ENCODE measurements around the gene PGAM2.

The PGAM2 gene

GRCh38 chr7:44061645-44062179, 3.7 kb downstream of the PGAM2 start:
- Histone ChIP-seq H3K27me3 (ENCODE audit: control insufficient read depth in 1 of 2, insufficient read depth in 1 of 2, low read length in 2 of 2) (no peaks in the 10 kb centered on the region), H3K9me3 (ENCODE audit: control insufficient read depth, low read length) (no peaks in the 10 kb centered on the region), H3K14ac (ENCODE audit: low read length in 2 of 2) (no peak overlapping the region), H4K8ac (ENCODE audit: low read length) (no peak overlapping the region), H3K27ac (ENCODE audit: low read length, poor library complexity, severe bottlenecking) (no peak overlapping the region), H3K18ac (ENCODE audit: low read depth in 1 of 2, low read length in 2 of 2) (no peak overlapping the region), H2BK15ac (ENCODE audit: low read depth, poor library complexity, severe bottlenecking) (no peak overlapping the region), H2AFZ (ENCODE audit: low read depth, low read length) (no peak overlapping the region), H2BK120ac (ENCODE audit: low read depth, low read length) (no peak overlapping the region), H3K36me3 (ENCODE audit: control insufficient read depth in 1 of 2, insufficient read depth in 2 of 2, low read depth in 1 of 2, low read length in 2 of 2) (peaks cover 57 to 63% of the 10 kb centered on the region in 2 experiments), H3K4me2 (ENCODE audit: low read length, poor library complexity, severe bottlenecking) (no peak overlapping the region), H2AK5ac (ENCODE audit: low read length, severe bottlenecking) (no peak overlapping the region), H2BK5ac (ENCODE audit: low read depth, low read length, poor library complexity, severe bottlenecking) (no peak overlapping the region), H2BK12ac (ENCODE audit: low read length in 2 of 2) (no peak overlapping the region), H3K4ac (ENCODE audit: low read depth in 1 of 2, low read length in 2 of 2) (no peak overlapping the region), H3K23ac (ENCODE audit: low read length in 2 of 2) (no peak overlapping the region), H3K4me1 (ENCODE audit: control insufficient read depth, insufficient read depth, low read depth, low read length) (peaks cover 17% of the 10 kb centered on the region), H3K9ac (ENCODE audit: low read length) (no peak overlapping the region), H3K79me1 (replicated peaks; ENCODE audit: low read length, poor library complexity, severe bottlenecking) (peaks cover 26% of the 10 kb centered on the region), H4K91ac (ENCODE audit: low read length) (no peak overlapping the region), H3K4me3 (ENCODE audit: insufficient read depth in 1 of 2, low read depth in 1 of 2, low read length in 2 of 2) (no peak overlapping the region)
- no peak for DNase-seq
- 96% methylated on average over 8 of the region's 8 CpGs for WGBS

DNA sequence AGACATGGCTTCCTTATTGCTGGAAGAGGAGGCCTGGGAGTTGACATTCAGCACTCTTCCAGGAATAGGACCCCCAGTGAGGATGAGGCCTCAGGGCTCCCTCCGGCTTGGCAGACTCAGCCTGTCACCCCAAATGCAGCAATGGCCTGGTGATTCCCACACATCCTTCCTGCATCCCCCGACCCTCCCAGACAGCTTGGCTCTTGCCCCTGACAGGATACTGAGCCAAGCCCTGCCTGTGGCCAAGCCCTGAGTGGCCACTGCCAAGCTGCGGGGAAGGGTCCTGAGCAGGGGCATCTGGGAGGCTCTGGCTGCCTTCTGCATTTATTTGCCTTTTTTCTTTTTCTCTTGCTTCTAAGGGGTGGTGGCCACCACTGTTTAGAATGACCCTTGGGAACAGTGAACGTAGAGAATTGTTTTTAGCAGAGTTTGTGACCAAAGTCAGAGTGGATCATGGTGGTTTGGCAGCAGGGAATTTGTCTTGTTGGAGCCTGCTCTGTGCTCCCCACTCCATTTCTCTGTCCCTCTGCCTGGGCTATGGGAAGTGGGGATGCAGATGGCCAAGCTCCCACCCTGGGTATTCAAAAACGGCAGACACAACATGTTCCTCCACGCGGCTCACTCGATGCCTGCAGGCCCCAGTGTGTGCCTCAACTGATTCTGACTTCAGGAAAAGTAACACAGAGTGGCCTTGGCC, 4.3 kb downstream of the PGAM2 start:
- no peak overlapping the region for H2AFZ ChIP-seq (ENCODE audit: low read depth, low read length)
- no peak overlapping the region for H3K23ac ChIP-seq (ENCODE audit: low read length in 2 of 2)
- peaks cover 16% of the 10 kb centered on the region for H3K4me1 ChIP-seq (ENCODE audit: control insufficient read depth, insufficient read depth, low read depth, low read length)
- no peak overlapping the region for H3K14ac ChIP-seq (ENCODE audit: low read length in 2 of 2)
- H2BK15ac ChIP-seq (ENCODE audit: low read depth, poor library complexity, severe bottlenecking): no peak overlapping the region
- no peak overlapping the region for H2BK12ac ChIP-seq (ENCODE audit: low read length in 2 of 2)
- H2BK120ac ChIP-seq (ENCODE audit: low read depth, low read length): no peak overlapping the region
- H4K91ac ChIP-seq (ENCODE audit: low read length): no peak overlapping the region
- no peak overlapping the region for H3K18ac ChIP-seq (ENCODE audit: low read depth in 1 of 2, low read length in 2 of 2)
- WGBS: 97% methylated on average over 8 of the region's 8 CpGs
- no peak for DNase-seq
- H3K36me3 ChIP-seq (ENCODE audit: control insufficient read depth in 1 of 2, insufficient read depth in 2 of 2, low read depth in 1 of 2, low read length in 2 of 2): peaks cover 64 to 69% of the 10 kb centered on the region in 2 experiments
- H2BK5ac ChIP-seq (ENCODE audit: low read depth, low read length, poor library complexity, severe bottlenecking): no peak overlapping the region
- H3K79me1 ChIP-seq (replicated peaks; ENCODE audit: low read length, poor library complexity, severe bottlenecking): peaks cover 30% of the 10 kb centered on the region
- no peak overlapping the region for H3K27ac ChIP-seq (ENCODE audit: low read length, poor library complexity, severe bottlenecking)
- H3K4ac ChIP-seq (ENCODE audit: low read depth in 1 of 2, low read length in 2 of 2): no peak overlapping the region
- no peaks in the 10 kb centered on the region for H3K27me3 ChIP-seq (ENCODE audit: control insufficient read depth in 1 of 2, insufficient read depth in 1 of 2, low read length in 2 of 2)
- no peak overlapping the region for H3K9ac ChIP-seq (ENCODE audit: low read length)
- H3K9me3 ChIP-seq (ENCODE audit: control insufficient read depth, low read length): no peaks in the 10 kb centered on the region
- H4K8ac ChIP-seq (ENCODE audit: low read length): no peak overlapping the region
- H3K4me2 ChIP-seq (ENCODE audit: low read length, poor library complexity, severe bottlenecking): no peak overlapping the region
- no peak overlapping the region for H2AK5ac ChIP-seq (ENCODE audit: low read length, severe bottlenecking)
- H3K4me3 ChIP-seq (ENCODE audit: insufficient read depth in 1 of 2, low read depth in 1 of 2, low read length in 2 of 2): no peak overlapping the region

DNA sequence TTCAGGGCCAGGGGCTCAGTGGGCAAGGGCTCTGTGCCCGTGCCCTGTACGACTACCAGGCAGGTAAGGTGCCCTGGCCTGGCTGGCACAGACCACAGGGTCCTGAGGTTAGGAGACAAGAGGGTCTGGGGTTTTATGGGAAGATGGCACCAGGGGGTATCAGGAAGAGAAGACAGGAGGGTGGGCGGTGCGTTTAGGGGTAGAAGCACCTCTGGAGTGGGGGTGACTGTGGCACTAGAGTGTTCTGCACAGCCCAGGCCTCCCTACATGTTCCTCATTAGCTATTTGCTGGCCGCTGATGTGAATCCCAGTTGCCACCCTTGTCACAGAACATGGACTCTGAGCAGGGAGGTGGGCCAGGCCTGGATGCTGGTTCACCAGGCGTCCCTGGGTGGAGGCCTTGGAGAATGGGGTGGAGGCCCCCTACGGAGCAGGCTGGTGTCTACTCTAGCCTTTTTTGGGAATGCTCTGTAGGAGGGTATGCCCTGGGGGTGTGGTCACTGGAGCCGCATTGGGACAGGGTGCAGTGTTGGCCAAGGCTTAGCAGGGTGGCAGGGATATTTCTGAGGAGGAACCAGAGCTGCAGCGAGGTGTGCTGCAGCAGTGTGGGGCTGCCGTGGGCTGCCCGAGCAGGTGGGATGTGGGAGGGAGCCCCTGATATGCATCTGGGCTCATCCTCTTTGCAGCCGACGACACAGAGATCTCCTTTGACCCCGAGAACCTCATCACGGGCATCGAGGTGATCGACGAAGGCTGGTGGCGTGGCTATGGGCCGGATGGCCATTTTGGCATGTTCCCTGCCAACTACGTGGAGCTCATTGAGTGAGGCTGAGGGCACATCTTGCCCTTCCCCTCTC, 5.0 kb downstream of the PGAM2 start:
- no peak overlapping the region for H3K9ac ChIP-seq (ENCODE audit: low read length)
- H2AK5ac ChIP-seq (ENCODE audit: low read length, severe bottlenecking): no peak overlapping the region
- no peak overlapping the region for H2BK120ac ChIP-seq (ENCODE audit: low read depth, low read length)
- no peak overlapping the region for H2BK5ac ChIP-seq (ENCODE audit: low read depth, low read length, poor library complexity, severe bottlenecking)
- H3K27me3 ChIP-seq (ENCODE audit: control insufficient read depth in 1 of 2, insufficient read depth in 1 of 2, low read length in 2 of 2): no peaks in the 10 kb centered on the region
- 95% methylated on average over 21 of the region's 21 CpGs for WGBS
- H3K79me1 ChIP-seq (replicated peaks; ENCODE audit: low read length, poor library complexity, severe bottlenecking): peaks cover 30% of the 10 kb centered on the region
- no peak overlapping the region for H2BK15ac ChIP-seq (ENCODE audit: low read depth, poor library complexity, severe bottlenecking)
- no peak overlapping the region for H4K8ac ChIP-seq (ENCODE audit: low read length)
- H3K36me3 ChIP-seq (ENCODE audit: control insufficient read depth in 1 of 2, insufficient read depth in 2 of 2, low read depth in 1 of 2, low read length in 2 of 2): peaks cover 69 to 70% of the 10 kb centered on the region in 2 experiments
- H3K27ac ChIP-seq (ENCODE audit: low read length, poor library complexity, severe bottlenecking): no peak overlapping the region
- H3K23ac ChIP-seq (ENCODE audit: low read length in 2 of 2): no peak overlapping the region
- H4K91ac ChIP-seq (ENCODE audit: low read length): no peak overlapping the region
- no peak overlapping the region for H3K4ac ChIP-seq (ENCODE audit: low read depth in 1 of 2, low read length in 2 of 2)
- H3K9me3 ChIP-seq (ENCODE audit: control insufficient read depth, low read length): no peaks in the 10 kb centered on the region
- no peak overlapping the region for H3K4me3 ChIP-seq (ENCODE audit: insufficient read depth in 1 of 2, low read depth in 1 of 2, low read length in 2 of 2)
- no peak overlapping the region for H2BK12ac ChIP-seq (ENCODE audit: low read length in 2 of 2)
- DNase-seq: no peak
- no peak overlapping the region for H3K14ac ChIP-seq (ENCODE audit: low read length in 2 of 2)
- no peak overlapping the region for H2AFZ ChIP-seq (ENCODE audit: low read depth, low read length)
- no peak overlapping the region for H3K4me2 ChIP-seq (ENCODE audit: low read length, poor library complexity, severe bottlenecking)
- peaks cover 9% of the 10 kb centered on the region for H3K4me1 ChIP-seq (ENCODE audit: control insufficient read depth, insufficient read depth, low read depth, low read length)
- no peak overlapping the region for H3K18ac ChIP-seq (ENCODE audit: low read depth in 1 of 2, low read length in 2 of 2)
